Activated naive CD8-positive, alpha-beta T cell treated with anti-CD3 and anti-CD28 coated beads, Interleukin-2, amount 50 U/mL, for 24 hours (primary cell): ENCODE results near the gene ADCY5.

Source experiments
- ATAC-seq: fragments of 150-1000 bp; cut with Tn5 transposase; one replicate; pipeline ENCODE4 v1.10.0; 2021
- DNase-seq: peaks from one replicate; pipeline ENCODE4 v3.0.0; 2021
- H3K27ac Mint-ChIP-seq: one replicate; pipeline ENCODE4 v1.8.0; 2021; ENCODE audit warnings: mild to moderate bottlenecking, mixed read lengths
- H3K27me3 Mint-ChIP-seq: one replicate; pipeline ENCODE4 v1.8.0; 2021; ENCODE audit warnings: mixed read lengths
- H3K36me3 Mint-ChIP-seq: one replicate; pipeline ENCODE4 v1.8.0; 2021; ENCODE audit warnings: low read depth, mixed read lengths
- H3K4me1 Mint-ChIP-seq: one replicate; pipeline ENCODE4 v1.8.0; 2021; ENCODE audit warnings: mixed read lengths
- H3K4me3 Mint-ChIP-seq: one replicate; pipeline ENCODE4 v1.8.0; 2021; ENCODE audit warnings: mild to moderate bottlenecking, moderate library complexity, mixed read lengths
- H3K9me3 Mint-ChIP-seq: one replicate; pipeline ENCODE4 v1.8.0; 2021; ENCODE audit warnings: mixed read lengths

The ADCY5 gene

DNA sequence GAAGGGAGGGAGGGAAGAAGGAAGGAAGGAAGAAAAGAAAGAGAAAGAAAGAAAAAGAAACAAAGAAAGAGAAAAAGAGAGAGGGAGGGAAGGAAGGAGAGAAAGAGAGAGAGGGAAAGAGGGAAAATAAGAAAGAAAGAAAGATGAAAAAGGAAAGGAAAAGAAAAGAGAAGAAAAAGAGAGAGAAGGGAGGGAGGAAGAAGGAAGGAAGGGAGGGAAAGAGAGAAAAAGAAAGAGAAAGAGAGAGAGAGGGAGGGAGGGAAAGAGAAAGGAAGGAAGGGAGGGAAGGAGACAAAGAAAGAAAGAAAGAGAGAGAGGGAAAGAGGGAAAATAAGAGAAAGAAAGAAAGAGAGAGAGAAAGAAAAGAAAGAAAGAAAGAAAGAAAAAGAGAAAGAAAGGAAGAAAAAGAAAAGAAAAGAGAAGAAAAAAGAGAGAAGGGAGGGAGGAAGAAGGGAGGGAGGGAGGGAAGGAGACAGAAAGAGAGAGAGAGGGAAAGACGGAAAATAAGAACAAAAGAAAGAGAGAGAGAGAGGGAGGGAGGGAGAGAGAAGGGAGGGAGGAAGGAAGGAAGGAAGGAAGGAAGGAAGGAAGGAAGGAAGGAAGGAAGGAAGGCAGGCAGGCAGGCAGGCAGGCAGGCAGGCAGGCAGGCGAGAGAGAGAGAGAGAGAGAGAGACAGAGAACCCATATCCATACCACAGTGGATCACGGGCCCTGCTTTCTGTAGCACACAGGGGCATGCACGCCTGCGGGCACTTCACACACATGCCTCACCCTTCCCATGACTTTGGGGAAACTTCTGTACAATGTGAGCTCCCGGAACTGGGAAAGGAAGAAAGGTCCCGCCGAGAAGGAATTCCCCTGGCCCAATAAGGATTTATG is 52.5 kb downstream of the ADCY5 start:
- Mint-ChIP-seq H3K36me3 (no peaks in the 10 kb centered on the region), H3K4me3 (no peak overlapping the region), H3K27me3 (peaks cover 14% of the 10 kb centered on the region), H3K27ac (no peak overlapping the region), H3K9me3 (no peaks in the 10 kb centered on the region), H3K4me1 (no peaks in the 10 kb centered on the region)
- DNase-seq = no peak
- no peak for ATAC-seq

DNA sequence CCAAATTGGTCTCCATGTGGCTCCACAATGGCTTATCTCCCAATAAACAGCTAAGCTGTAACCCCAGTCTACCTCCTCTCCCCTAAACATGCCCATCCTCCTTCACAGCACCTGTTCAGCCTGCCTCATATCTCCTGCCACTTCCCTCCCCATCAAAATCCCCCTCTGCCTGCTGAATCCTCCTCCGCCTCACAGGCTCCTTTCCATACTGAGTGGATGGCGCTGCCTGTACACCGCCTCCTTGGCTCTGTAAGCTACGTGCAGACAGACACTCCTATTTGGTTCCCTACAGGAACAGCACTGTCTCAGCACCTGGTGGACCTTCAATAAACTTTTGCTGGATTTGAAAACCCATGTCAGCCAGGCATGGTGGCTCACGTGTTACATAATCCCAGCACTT is 53.7 kb downstream of the ADCY5 start:
- no peaks in the 10 kb centered on the region for H3K9me3 Mint-ChIP-seq
- DNase-seq (no peak), ATAC-seq (no peak)
- no peaks in the 10 kb centered on the region for H3K36me3 Mint-ChIP-seq
- H3K27me3 Mint-ChIP-seq = peaks cover 14% of the 10 kb centered on the region
- no peaks in the 10 kb centered on the region for H3K4me1 Mint-ChIP-seq
- no peak overlapping the region for H3K4me3 Mint-ChIP-seq
- no peak overlapping the region for H3K27ac Mint-ChIP-seq

DNA sequence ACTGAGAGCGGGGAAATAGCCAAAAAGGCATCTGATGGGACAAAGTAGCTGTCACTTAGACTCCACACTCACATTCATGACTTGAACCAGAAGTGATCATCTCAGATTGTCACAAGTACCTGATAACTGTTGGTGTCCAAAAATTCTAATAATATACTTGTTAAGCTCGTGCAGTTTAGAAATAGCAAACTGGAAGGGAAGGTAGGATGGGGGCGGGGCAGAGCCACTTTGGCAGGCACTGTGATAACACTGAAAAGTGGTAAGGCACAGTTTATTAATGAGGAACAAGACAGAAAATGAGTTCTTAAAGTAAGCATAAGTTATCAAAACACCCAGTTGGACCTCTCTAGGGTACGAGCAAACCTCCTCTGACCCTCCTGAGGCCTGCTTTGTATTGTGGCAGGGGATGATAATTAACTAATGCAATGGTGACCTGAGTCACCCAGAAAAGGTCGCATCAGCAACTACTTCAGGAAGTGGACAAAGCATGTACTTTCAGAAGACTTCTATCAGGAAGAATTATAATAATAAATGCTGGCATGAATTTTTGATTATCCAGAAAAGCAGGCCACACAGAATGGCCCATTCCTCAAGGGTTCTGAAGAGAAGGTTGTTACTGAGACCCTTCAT is 54.4 kb downstream of the ADCY5 start:
- Mint-ChIP-seq H3K27me3 (peaks cover 14% of the 10 kb centered on the region), H3K27ac (no peak overlapping the region), H3K4me3 (no peak overlapping the region), H3K9me3 (no peaks in the 10 kb centered on the region), H3K4me1 (no peaks in the 10 kb centered on the region), H3K36me3 (no peaks in the 10 kb centered on the region)
- DNase-seq = no peak
- ATAC-seq = no peak

DNA sequence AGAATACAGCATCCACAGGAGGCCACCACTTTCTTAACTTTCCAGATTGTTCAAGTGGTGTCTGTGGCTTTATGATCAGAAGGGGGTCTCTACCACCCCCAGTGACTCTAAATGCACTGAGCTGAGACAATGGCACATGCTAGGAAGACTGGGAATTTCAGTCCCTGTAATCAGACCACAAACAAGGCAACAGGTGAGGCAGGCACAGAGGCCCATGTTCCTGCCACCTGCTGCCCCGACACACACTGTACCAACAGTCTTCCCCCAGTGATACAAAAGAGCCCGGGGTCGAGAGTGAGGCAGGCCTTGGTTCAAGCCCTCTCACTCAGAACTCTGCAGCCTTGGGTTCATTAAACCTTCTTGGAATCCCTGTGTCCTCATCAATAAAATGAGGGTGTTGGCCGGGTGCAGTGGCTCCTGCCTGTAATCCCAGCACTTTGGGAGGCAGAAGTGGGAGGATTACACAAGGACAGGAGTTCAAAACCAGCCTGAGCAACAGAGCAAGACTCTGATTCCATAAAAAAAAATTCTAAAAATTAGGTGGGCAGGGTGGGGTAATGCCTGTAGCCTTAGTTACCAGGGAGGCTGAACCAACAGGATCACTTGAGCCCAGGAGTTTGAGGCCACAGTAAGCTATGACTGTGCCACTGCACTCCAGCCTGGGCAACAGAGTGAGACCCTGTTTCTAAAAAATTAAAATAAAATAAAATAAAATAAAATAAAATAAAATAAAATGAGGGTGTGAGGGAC is 55.8 kb downstream of the ADCY5 start:
- Mint-ChIP-seq H3K27me3 (peaks cover 11% of the 10 kb centered on the region), H3K4me3 (no peak overlapping the region), H3K9me3 (no peaks in the 10 kb centered on the region), H3K36me3 (no peaks in the 10 kb centered on the region), H3K27ac (no peak overlapping the region), H3K4me1 (no peaks in the 10 kb centered on the region)
- no peak for DNase-seq
- ATAC-seq = no peak

DNA sequence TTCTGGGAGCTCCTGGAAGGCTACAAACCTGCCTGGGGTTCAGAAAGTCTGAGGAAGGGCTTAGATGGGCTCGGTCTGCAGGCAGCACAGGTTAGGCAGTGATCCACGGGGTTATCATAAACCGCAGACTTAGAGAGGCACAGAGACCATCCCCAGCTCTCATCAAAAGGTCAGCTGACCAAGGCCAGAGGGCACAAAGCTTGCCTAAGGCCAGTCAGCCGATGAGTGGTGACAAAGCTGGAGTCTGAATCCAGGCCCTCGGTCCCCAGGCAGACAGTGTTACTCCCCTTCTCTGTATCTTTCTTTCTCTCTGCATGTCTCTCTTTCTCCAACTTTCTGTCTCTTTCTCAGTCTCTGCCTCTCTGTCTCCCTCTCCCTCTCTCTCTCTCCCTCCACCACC is 56.5 kb downstream of the ADCY5 start:
- Mint-ChIP-seq H3K27me3 (peaks cover 12% of the 10 kb centered on the region), H3K27ac (no peak overlapping the region), H3K4me1 (no peaks in the 10 kb centered on the region), H3K9me3 (no peaks in the 10 kb centered on the region), H3K36me3 (no peaks in the 10 kb centered on the region), H3K4me3 (no peak overlapping the region)
- ATAC-seq (no peak), DNase-seq (no peak)

DNA sequence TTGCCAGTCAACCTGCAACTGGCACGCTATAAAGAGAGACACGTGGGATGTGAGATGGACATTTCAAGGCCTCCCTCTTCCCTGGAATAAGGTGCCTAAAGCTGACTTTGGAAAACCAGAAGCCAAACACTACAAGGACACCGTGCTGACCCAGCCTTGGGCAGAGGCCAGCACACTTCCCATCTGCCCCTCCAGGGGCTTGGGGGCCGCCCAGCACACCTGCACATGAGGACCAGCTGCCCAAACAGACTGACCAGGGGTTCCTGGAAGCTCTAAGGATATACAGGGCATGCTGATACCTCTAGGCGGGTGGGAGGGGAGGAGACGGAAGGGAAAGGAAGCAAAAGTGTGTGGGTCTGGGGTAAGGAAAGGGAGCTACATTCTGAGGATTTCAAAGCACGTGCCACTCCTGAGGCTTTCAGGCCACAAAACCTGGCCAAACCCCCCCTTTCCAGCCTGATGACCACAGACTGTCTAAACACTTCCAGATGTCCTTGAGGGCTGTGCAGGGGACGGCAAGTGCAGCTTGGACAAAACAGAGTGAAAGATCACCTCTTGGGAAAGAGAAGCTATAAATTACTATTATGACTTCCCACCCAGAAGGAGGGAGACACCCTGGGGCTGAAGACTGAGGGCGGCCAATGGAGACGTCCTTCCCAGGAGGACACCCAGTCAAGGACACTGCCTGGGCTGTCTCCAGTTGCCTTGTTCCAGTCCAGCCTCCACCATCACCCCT is 57.9 kb downstream of the ADCY5 start:
- Mint-ChIP-seq H3K36me3 (no peaks in the 10 kb centered on the region), H3K27ac (no peak overlapping the region), H3K27me3 (peaks cover 12% of the 10 kb centered on the region), H3K4me3 (no peak overlapping the region), H3K9me3 (no peaks in the 10 kb centered on the region), H3K4me1 (no peaks in the 10 kb centered on the region)
- DNase-seq (no peak), ATAC-seq (no peak)

DNA sequence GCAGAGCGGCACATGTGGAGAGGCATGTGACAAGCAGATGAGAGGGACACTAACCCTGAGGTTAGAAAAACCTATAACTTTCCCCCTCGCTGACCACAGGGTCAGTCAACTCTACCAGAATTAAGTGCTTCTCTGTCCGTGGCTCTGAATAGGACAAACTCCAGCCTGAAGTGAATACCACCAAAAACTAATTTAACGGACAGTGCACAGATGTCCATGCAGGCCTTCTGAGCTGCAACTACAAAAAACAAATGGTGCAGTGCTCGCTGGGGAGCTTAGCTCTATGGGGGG is 59.3 kb downstream of the ADCY5 start:
- Mint-ChIP-seq H3K27me3 (peaks cover 3% of the 10 kb centered on the region), H3K4me1 (no peaks in the 10 kb centered on the region), H3K36me3 (no peaks in the 10 kb centered on the region), H3K27ac (no peak overlapping the region), H3K9me3 (no peaks in the 10 kb centered on the region), H3K4me3 (no peak overlapping the region)
- ATAC-seq (no peak), DNase-seq (no peak)

DNA sequence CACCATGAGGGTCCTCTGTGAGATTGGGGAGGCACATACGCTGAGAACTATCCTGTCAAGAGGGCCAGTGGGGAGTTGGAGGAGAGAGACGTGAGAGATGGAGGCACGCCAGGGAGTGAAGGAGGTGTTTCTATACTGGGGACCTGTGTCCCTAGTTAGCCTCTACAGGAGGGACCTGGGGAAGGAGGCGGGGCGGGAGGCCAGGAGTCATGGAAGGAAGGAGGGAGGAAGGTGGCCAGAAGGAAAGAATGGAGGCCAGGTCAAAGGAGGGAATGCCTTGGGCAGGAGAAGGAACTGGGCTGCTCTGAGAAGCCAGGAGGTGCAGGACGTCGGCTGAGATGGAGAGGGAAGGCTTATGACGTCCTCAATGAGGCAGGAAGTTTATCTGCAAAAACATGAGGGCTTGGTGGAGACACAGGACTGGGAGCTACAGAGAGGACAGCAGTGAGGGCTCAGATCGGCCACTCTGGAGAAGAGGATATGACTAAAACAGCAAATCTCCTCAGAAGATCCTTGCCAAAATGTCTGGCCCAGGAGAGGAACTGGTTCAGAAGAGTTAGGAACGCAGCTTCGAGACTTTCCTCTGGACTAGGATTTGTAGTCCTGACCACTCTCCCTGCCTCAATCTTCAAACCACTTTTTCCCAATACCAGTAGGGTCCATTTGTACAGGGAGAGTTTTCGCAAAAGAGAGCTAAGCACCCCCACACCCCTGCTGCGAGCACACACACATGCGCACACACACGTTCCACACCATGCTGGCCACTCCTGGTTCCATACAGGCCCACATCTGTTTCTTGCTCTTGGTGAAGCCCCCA is 59.9 kb downstream of the ADCY5 start:
- no peaks in the 10 kb centered on the region for H3K4me1 Mint-ChIP-seq
- H3K9me3 Mint-ChIP-seq = no peaks in the 10 kb centered on the region
- no peak overlapping the region for H3K4me3 Mint-ChIP-seq
- H3K36me3 Mint-ChIP-seq = no peaks in the 10 kb centered on the region
- DNase-seq = no peak
- no peak for ATAC-seq
- H3K27ac Mint-ChIP-seq = no peak overlapping the region
- peaks cover 3% of the 10 kb centered on the region for H3K27me3 Mint-ChIP-seq

DNA sequence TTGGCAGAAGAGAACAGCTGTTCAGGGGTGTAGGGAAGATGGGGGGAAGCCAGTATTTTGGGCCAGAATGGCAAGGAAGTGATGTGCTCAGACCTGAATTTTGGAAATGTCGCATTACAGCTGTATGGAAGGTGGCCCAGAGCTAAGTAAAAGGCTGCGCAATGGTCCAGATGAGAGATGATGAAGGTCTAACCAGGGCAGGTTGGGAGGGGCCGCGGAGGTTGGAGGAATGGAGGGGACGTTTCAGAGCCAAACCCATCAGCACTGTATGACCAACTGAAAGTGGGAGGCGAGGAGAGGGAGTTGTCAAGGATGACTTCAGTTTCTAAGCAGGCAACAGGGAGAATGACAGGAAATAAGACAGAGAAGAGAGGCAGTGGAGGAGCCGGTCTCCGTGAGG is 60.8 kb downstream of the ADCY5 start:
- Mint-ChIP-seq H3K4me3 (no peak overlapping the region), H3K9me3 (no peaks in the 10 kb centered on the region), H3K27me3 (peaks cover 3% of the 10 kb centered on the region), H3K36me3 (no peaks in the 10 kb centered on the region), H3K4me1 (no peaks in the 10 kb centered on the region), H3K27ac (no peak overlapping the region)
- ATAC-seq = no peak
- DNase-seq = no peak

DNA sequence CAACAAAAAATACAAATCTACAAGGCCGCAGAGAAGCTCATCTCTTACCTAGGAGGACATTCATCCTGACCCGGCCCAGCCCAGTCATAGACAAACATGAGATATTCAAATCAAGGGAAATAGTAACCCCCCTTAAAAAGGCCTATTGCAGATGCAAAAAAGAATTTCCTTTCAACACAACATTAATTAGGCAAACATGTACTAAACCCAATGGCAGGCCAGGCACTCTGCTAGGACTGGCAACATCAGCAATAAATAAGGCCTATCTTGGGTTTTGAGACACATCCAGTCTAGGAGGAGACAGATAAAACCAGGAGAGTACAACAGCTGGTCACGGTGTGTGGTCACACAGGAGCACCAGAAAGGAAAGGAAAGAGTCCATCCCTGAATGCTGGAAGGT is 61.4 kb downstream of the ADCY5 start:
- DNase-seq = no peak
- H3K9me3 Mint-ChIP-seq = no peaks in the 10 kb centered on the region
- H3K27ac Mint-ChIP-seq = no peak overlapping the region
- no peaks in the 10 kb centered on the region for H3K4me1 Mint-ChIP-seq
- no peak for ATAC-seq
- H3K36me3 Mint-ChIP-seq = no peaks in the 10 kb centered on the region
- H3K4me3 Mint-ChIP-seq = no peak overlapping the region
- H3K27me3 Mint-ChIP-seq = peaks cover 3% of the 10 kb centered on the region

DNA sequence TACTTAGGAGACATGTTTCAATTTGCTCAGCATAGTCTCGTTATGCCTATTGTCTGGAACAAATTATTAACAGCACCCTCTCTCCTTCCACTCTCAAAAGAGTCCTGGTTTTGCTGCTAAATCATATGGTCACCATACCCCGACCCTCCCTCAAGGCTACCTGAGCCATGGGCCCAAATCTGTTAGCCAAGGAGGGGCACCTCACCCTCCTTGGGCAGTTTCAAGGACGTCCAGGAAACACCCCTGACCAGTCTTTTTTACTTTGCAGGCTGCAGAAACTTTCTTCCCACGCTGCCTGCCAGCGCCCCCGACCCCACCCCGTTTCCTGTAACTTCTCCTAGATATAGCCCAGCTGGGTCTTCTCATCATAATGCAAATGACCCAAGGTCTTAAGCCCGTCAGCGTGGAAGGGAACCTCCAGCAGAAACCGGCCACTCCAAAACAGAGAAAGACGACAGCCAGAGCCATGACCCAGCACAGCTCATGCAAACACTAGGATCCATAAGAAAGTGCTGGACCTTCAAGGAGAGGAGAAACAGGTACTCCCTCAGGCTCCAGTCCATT is 62.3 kb downstream of the ADCY5 start:
- Mint-ChIP-seq H3K27ac (no peak overlapping the region), H3K9me3 (no peaks in the 10 kb centered on the region), H3K4me1 (no peaks in the 10 kb centered on the region), H3K36me3 (no peaks in the 10 kb centered on the region), H3K27me3 (peaks cover 3% of the 10 kb centered on the region), H3K4me3 (no peak overlapping the region)
- no peak for ATAC-seq
- DNase-seq = no peak

DNA sequence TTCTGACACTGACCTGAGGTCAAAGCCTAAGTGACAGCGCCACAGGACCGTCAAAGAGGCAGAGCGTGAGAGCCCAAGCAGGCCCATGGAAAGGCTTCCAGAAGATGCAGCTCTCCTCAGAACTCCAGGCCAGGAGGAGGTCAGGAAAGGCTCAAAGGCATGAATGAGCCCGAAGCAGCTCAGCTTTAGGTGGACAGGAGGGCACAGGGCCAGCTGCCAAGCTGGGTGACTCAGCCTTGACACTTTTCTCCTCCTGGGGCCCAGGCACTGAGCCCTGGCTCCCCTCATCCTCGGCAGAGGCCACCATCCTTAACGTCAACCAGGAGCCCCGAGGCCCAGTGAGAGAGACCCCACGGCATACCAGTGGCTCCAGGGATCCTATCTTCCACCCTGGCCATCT is 62.9 kb downstream of the ADCY5 start:
- no peak overlapping the region for H3K27ac Mint-ChIP-seq
- ATAC-seq = no peak
- H3K9me3 Mint-ChIP-seq = no peaks in the 10 kb centered on the region
- no peak for DNase-seq
- H3K27me3 Mint-ChIP-seq = peaks cover 3% of the 10 kb centered on the region
- H3K36me3 Mint-ChIP-seq = no peaks in the 10 kb centered on the region
- no peak overlapping the region for H3K4me3 Mint-ChIP-seq
- no peaks in the 10 kb centered on the region for H3K4me1 Mint-ChIP-seq

DNA sequence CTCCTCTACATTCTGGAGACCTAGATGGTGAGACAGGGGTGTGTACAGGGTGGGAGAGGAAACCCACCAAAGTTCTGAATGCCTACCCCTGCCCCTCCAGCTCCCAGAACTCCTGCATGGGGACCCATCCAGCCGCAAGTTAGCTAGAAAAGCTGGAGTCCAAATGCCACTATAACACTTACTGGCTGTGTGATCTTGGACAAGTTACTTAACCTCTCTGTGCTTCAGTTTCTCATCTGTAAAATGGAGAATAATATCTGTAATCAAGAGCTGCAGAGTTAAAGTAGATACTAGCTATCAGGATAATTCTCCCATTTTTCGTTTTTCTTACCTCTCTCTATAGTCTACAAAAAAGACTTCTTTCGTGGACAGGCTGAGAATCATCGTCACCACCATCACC is 63.4 kb downstream of the ADCY5 start:
- H3K36me3 Mint-ChIP-seq = no peaks in the 10 kb centered on the region
- DNase-seq (no peak), ATAC-seq (no peak)
- peaks cover 3% of the 10 kb centered on the region for H3K27me3 Mint-ChIP-seq
- no peak overlapping the region for H3K27ac Mint-ChIP-seq
- no peak overlapping the region for H3K4me3 Mint-ChIP-seq
- H3K4me1 Mint-ChIP-seq = no peaks in the 10 kb centered on the region
- no peaks in the 10 kb centered on the region for H3K9me3 Mint-ChIP-seq

DNA sequence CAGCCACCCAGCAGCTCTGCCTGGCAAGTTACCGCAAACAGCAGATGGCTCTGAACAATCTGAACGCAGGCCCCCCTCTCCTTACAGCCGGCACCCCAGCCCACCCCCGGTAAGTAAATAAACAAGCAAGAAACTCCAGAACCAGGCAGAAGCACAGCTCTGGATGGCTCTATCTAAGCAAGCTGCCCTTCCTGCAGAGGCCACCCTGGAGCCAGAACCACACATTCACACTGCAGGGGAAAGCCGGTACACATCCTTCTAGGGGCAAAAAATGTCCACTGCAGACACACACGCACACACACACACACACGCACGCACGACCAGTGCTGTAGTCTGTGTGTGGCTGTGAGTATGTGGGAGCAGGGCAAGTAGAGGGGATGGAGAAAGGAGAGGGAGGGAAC is 63.9 kb downstream of the ADCY5 start:
- H3K27ac Mint-ChIP-seq = no peak overlapping the region
- no peaks in the 10 kb centered on the region for H3K4me1 Mint-ChIP-seq
- no peaks in the 10 kb centered on the region for H3K9me3 Mint-ChIP-seq
- H3K36me3 Mint-ChIP-seq = no peaks in the 10 kb centered on the region
- no peak for ATAC-seq
- no peak for DNase-seq
- H3K27me3 Mint-ChIP-seq = peaks cover 3% of the 10 kb centered on the region
- no peak overlapping the region for H3K4me3 Mint-ChIP-seq
